HepG2 (cell line): ENCODE measurements around the gene AKAP3. TPM values are rescaled to one million over a fixed set of nuclear protein-coding genes. Genes with fewer than 3 reads are reported as not detected.

ENCODE experiments used
- ARNT ChIP-seq: fragments of 450-650 bp; IDR thresholded peaks from 2 replicates; pipeline ENCODE4 v1.6.1; 2017
- HOXA9 ChIP-seq: sonication (generic); formaldehyde crosslinking; IDR thresholded peaks from 2 replicates; pipeline ENCODE4 v1.8.1; 2022; ENCODE audit warnings: missing genetic modification reagents, mild to moderate bottlenecking, moderate library complexity, borderline replicate concordance
- IRF2 ChIP-seq: IDR thresholded peaks from 2 replicates; pipeline ENCODE4 v1.6.1; 2018; ENCODE audit warnings: missing genetic modification reagents, missing compliant biosample characterization
- NFYC ChIP-seq: IDR thresholded peaks from 2 replicates; pipeline ENCODE4 v1.6.1; 2016; ENCODE audit warnings: missing genetic modification reagents, missing compliant biosample characterization
- THAP11 ChIP-seq: IDR thresholded peaks from 2 replicates; pipeline ENCODE4 v1.6.1; 2016; ENCODE audit warnings: missing biosample characterization, missing genetic modification reagents
- ZFP36L2 ChIP-seq: sonication (generic); formaldehyde crosslinking; IDR thresholded peaks from 2 replicates; pipeline ENCODE4 v1.4.0; 2020; ENCODE audit warnings: missing genetic modification reagents
- ZNF430 ChIP-seq: sonication (generic); formaldehyde crosslinking; IDR thresholded peaks from 2 replicates; pipeline ENCODE4 v1.9.0; 2021; ENCODE audit warnings: mild to moderate bottlenecking, missing genetic modification reagents
- ZNF556 ChIP-seq: sonication (generic); formaldehyde crosslinking; IDR thresholded peaks from 2 replicates; pipeline ENCODE4 v1.4.0; 2020; ENCODE audit warnings: mild to moderate bottlenecking, missing genetic modification reagents, borderline replicate concordance
- ZNF709 ChIP-seq: sonication (generic); formaldehyde crosslinking; IDR thresholded peaks from 2 replicates; pipeline ENCODE4 v1.5.0; 2020; ENCODE audit warnings: mild to moderate bottlenecking, missing genetic modification reagents
- polyA plus RNA-seq, 8 experiments: library from polyadenylated mRNA; depleted of rRNA in 3 of 8; stranded (reverse) in 7 of 8; unstranded in 1 of 8; fragments of >200 nt; fragmentation: Illumina TruSeq in 4 of 8; extraction: Trizol in 4 of 8; gene quantifications; 2 replicates each; pipeline versions ENCODE4 v1.2.1 to v1.2.3, GENCODE V29; 2011 to 2016; ENCODE audit warnings: low read depth in 4 of 8, missing spikeins in 1 of 8, mixed read lengths in 1 of 8; ENCODE audit not compliant: insufficient read depth in 1 of 8
- total RNA-seq, 5 experiments: library from RNA; depleted of rRNA; stranded (reverse); fragments of >200 nt; fragmentation: Illumina TruSeq; extraction: Trizol; gene quantifications; 2 replicates each; pipeline ENCODE4 v1.2.3, GENCODE V29; 2016; ENCODE audit warnings: low read depth in 1 of 5
- TF ChIP-seq, protein P1 (sequence below): sonication (generic); formaldehyde crosslinking; IDR thresholded peaks from 2 replicates; pipeline ENCODE4 v1.4.0; 2020; ENCODE audit warnings: mild to moderate bottlenecking, missing genetic modification reagents
- TF ChIP-seq, protein P2 (sequence below): sonication (generic); formaldehyde crosslinking; IDR thresholded peaks from 2 replicates; pipeline ENCODE4 v1.9.0; 2021; ENCODE audit warnings: missing genetic modification reagents, borderline replicate concordance

Gene AKAP3
- total and polyA plus RNA-seq, 2 of the 13 experiments (the other 11 are each of a cell fraction or from before 2014, with no cell fraction given): 0.22 to 0.49 TPM

DNA sequence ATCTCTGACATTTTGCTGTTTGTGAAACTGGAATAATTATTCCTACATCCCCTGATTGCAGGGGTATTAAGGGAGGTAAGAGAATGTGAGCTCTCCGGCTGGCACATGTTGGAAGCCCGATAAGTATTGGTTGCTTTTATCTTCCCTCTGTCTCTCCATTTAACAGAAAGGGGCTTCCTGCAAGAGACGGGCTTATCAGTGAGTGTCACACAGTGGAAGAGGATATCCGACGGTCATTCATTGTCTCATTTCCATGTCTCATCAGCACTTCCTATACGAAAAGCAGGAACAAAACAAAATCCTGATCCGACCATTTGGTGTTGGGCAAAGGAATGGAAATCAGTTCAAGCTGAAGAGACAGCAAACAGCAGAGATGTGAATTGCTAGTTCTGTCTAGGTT is 76.2 kb downstream of the AKAP3 start (continued):
- TF ChIP-seq, protein P1, sequence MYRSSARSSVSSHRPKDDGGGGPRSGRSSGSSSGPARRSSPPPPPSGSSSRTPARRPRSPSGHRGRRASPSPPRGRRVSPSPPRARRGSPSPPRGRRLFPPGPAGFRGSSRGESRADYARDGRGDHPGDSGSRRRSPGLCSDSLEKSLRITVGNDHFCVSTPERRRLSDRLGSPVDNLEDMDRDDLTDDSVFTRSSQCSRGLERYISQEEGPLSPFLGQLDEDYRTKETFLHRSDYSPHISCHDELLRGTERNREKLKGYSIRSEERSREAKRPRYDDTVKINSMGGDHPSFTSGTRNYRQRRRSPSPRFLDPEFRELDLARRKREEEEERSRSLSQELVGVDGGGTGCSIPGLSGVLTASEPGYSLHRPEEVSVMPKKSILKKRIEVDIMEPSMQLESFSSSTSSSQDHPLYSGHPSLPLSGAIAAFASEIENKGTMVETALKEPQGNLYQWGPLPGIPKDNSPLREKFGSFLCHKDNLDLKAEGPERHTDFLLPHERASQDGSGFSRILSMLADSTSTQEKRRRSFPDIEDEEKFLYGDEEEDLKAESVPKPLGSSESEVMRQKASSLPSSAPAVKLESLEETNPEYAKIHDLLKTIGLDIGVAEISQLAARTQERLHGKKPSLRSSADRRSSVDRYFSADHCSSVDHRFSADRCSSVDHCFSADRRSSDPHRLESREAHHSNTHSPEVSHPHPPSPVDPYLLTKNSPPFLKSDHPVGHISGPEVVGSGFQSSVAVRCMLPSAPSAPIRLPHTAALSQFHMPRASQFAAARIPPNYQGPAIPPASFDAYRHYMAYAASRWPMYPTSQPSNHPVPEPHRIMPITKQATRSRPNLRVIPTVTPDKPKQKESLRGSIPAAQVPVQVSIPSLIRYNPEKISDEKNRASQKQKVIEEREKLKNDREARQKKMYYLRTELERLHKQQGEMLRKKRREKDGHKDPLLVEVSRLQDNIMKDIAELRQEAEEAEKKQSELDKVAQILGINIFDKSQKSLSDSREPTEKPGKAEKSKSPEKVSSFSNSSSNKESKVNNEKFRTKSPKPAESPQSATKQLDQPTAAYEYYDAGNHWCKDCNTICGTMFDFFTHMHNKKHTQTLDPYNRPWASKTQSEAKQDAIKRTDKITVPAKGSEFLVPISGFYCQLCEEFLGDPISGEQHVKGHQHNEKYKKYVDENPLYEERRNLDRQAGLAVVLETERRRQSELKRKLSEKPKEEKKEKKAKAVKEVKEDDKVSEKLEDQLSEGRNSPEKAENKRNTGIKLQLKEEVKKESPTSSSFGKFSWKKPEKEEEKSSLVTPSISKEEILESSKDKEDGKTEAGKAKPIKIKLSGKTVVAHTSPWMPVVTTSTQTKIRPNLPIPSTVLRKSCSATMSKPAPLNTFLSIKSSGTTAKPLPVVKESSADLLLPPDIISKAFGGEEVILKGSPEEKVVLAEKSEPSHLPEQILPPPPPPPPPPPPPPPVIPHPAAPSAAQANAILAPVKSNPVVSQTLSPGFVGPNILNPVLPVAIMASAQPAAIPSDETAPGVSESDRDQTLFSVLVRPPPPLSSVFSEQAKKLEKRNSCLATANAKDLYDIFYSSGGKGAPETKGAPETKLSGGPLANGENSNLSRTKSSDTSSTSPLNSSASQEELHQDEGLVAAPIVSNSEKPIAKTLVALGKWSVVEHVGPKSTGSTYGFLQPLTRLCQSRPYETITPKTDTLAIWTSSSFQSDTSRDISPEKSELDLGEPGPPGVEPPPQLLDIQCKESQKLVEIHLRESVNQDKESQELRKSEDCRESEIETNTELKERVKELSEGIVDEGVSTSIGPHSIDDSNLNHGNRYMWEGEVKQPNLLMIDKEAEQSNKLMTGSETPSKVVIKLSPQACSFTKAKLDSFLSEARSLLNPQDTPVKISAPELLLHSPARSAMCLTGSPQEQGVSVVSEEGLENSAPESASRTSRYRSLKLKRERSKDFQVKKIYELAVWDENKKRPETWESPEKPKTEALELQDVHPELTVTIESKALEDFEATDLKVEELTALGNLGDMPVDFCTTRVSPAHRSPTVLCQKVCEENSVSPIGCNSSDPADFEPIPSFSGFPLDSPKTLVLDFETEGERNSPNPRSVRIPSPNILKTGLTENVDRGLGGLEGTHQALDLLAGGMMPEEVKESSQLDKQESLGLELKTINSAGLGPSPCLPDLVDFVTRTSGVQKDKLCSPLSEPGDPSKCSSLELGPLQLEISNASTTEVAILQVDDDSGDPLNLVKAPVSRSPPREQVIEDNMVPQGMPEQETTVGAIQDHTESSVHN: no peak
- TF ChIP-seq, protein P2, sequence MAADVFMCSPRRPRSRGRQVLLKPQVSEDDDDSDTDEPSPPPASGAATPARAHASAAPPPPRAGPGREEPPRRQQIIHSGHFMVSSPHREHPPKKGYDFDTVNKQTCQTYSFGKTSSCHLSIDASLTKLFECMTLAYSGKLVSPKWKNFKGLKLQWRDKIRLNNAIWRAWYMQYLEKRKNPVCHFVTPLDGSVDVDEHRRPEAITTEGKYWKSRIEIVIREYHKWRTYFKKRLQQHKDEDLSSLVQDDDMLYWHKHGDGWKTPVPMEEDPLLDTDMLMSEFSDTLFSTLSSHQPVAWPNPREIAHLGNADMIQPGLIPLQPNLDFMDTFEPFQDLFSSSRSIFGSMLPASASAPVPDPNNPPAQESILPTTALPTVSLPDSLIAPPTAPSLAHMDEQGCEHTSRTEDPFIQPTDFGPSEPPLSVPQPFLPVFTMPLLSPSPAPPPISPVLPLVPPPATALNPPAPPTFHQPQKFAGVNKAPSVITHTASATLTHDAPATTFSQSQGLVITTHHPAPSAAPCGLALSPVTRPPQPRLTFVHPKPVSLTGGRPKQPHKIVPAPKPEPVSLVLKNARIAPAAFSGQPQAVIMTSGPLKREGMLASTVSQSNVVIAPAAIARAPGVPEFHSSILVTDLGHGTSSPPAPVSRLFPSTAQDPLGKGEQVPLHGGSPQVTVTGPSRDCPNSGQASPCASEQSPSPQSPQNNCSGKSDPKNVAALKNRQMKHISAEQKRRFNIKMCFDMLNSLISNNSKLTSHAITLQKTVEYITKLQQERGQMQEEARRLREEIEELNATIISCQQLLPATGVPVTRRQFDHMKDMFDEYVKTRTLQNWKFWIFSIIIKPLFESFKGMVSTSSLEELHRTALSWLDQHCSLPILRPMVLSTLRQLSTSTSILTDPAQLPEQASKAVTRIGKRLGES (CRISPR knock-in tag): no peak
- no peak for TF ChIP-seq ZFP36L2
- TF ChIP-seq NFYC: no peak
- TF ChIP-seq HOXA9 (CRISPR knock-in tag): no peak
- TF ChIP-seq ZNF430 (CRISPR knock-in tag): no peak
- no peak for TF ChIP-seq THAP11 (CRISPR knock-in tag)
- TF ChIP-seq IRF2 (CRISPR knock-in tag): no peak
- TF ChIP-seq ARNT: no peak
- no peak for TF ChIP-seq ZNF556 (CRISPR knock-in tag)
- TF ChIP-seq ZNF709 (CRISPR knock-in tag): no peak
